ENCODE measurements around the gene RASD2. TPM values are rescaled to one million over a fixed set of nuclear protein-coding genes. Genes with fewer than 3 reads are reported as not detected.
A peak's percentile ranks its signal among the peaks of the same experiment; 100 is the strongest.

Gene RASD2
- total and polyA plus RNA-seq, 4 donors = 0.14 to 1.1 (median 0.44) TPM

DNA sequence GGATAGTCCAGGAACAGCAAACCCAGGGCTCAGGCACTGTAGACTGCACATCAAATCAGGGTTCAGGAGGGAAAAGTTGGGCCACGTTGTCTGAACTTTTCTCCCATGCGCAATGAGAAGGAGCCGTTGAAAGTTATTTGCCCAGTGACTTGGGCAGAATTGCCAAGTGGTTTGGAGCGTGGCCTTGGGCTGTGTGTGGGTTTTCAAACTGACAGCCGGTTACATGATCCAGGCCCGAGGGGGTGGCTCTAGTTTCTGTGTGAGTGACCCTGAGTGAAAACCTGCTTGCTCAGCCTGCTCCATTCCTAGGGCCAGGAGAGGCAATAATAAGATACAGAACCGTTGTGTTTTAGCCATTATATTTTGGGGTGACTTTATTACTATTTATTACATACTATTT lies 56.2 kb downstream of the RASD2 start:
- Histone ChIP-seq H3K9ac (ENCODE audit: insufficient read depth in 1 of 2, low read length in 2 of 2) (no peak overlapping the region), H3K4me1 (ENCODE audit: control insufficient read depth in 5 of 5, insufficient read depth in 5 of 5, low read length in 5 of 5) (peaks cover 0 to 10% (median 5%) of the 10 kb centered on the region in 5 donors), H3K36me3 (ENCODE audit: control insufficient read depth in 4 of 4, insufficient read depth in 4 of 4, low read length in 4 of 4) (no peaks in the 10 kb centered on the region), H3K4me3 (no peak overlapping the region), H3K27ac (ENCODE audit: low read depth in 1 of 2, low read length in 1 of 2) (peak overlapping the region in 1 of 2 donors; percentile 59), H3K27me3 (ENCODE audit: control insufficient read depth in 3 of 3, insufficient read depth in 3 of 3, low read length in 2 of 3) (no peaks in the 10 kb centered on the region), H3K9me3 (ENCODE audit: control insufficient read depth in 4 of 4, insufficient read depth in 3 of 4, low read length in 3 of 4) (no peaks in the 10 kb centered on the region)
- TF ChIP-seq CTCF (IDR thresholded peaks at IDR 0.05; ENCODE audit: control extremely low read depth, extremely low read depth) = no peak
- ATAC-seq (ENCODE audit: insufficient read depth, low FRiP score) (no peak), DNase-seq (no peak)
- 74 to 87% methylated on average over 7 of the region's 7 CpGs for WGBS, 2 donors

- Histone ChIP-seq H3K27ac (ENCODE audit: low read depth in 1 of 2, low read length in 1 of 2) (peak overlapping the region in 1 of 2 donors; percentile 55), H3K36me3 (ENCODE audit: control insufficient read depth in 4 of 4, insufficient read depth in 4 of 4, low read length in 4 of 4) (no peaks in the 10 kb centered on the region), H3K4me3 (no peak overlapping the region), H3K27me3 (ENCODE audit: control insufficient read depth in 3 of 3, insufficient read depth in 3 of 3, low read length in 2 of 3) (no peaks in the 10 kb centered on the region), H3K4me1 (ENCODE audit: control insufficient read depth in 5 of 5, insufficient read depth in 5 of 5, low read length in 5 of 5) (peaks cover 0 to 17% (median 5%) of the 10 kb centered on the region in 5 donors), H3K9me3 (ENCODE audit: control insufficient read depth in 4 of 4, insufficient read depth in 3 of 4, low read length in 3 of 4) (no peaks in the 10 kb centered on the region), H3K9ac (ENCODE audit: insufficient read depth in 1 of 2, low read length in 2 of 2) (no peak overlapping the region)
- TF ChIP-seq CTCF (IDR thresholded peaks at IDR 0.05; ENCODE audit: control extremely low read depth, extremely low read depth) = no peak
- ATAC-seq (ENCODE audit: insufficient read depth, low FRiP score) (no peak), DNase-seq (no peak)
- 77 to 81% methylated on average over 16 of the region's 16 CpGs for WGBS, 2 donors
Measured at GRCh38 chr22:35597692-35598395, 57.2 kb downstream of the RASD2 start.

DNA sequence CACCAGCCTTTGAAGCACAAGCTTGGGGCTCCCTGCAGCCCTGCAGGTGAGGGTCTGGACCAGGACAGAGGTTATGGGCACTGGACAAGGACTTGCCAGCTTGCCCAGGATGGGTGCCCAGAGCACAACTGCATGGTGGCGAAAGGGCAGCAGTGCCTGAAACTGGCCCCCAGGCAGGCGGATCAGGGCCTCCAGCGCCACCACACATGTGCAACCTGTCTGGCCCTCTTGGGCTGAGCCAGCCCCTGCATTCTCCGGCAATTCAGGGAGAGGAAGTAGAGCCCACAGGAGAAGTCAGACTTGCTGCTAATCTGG lies 57.7 kb downstream of the RASD2 start:
- DNase-seq (no peak), ATAC-seq (ENCODE audit: insufficient read depth, low FRiP score) (no peak)
- 61 to 89% methylated on average over 4 of the region's 4 CpGs for WGBS, 2 donors
- no peak for TF ChIP-seq CTCF (IDR thresholded peaks at IDR 0.05; ENCODE audit: control extremely low read depth, extremely low read depth)
- peak overlapping the region in 1 of 2 donors; percentile 55 for H3K27ac ChIP-seq (ENCODE audit: low read depth in 1 of 2, low read length in 1 of 2)
- no peak overlapping the region for H3K9ac ChIP-seq (ENCODE audit: insufficient read depth in 1 of 2, low read length in 2 of 2)
- no peaks in the 10 kb centered on the region for H3K9me3 ChIP-seq (ENCODE audit: control insufficient read depth in 4 of 4, insufficient read depth in 3 of 4, low read length in 3 of 4)
- no peak overlapping the region for H3K4me3 ChIP-seq
- peaks cover 0 to 12% (median 4%) of the 10 kb centered on the region in 5 donors for H3K4me1 ChIP-seq (ENCODE audit: control insufficient read depth in 5 of 5, insufficient read depth in 5 of 5, low read length in 5 of 5)
- no peaks in the 10 kb centered on the region for H3K27me3 ChIP-seq (ENCODE audit: control insufficient read depth in 3 of 3, insufficient read depth in 3 of 3, low read length in 2 of 3)
- no peaks in the 10 kb centered on the region for H3K36me3 ChIP-seq (ENCODE audit: control insufficient read depth in 4 of 4, insufficient read depth in 4 of 4, low read length in 4 of 4)

DNA sequence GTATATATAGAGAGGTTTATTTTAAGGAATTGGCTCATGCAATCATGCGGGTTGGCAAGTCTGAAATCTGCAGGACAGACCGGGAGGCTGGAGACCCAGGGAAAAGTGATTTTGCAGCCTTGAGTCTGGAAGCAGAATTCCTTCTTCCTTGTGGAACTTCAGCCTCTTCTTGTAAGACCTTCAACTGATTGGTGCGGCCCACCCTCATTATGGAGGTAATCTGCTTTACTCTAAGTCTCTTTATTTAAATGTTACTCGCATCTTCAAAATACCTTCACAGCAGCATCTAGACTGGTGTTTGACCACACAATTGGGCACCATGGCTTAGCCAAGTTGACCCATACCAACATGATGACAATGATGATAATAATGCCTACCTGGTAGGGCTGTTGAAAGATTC lies 58.7 kb downstream of the RASD2 start:
- ATAC-seq (ENCODE audit: insufficient read depth, low FRiP score) = no peak
- WGBS, 2 donors = 91 to 95% methylated on average over 4 of the region's 4 CpGs
- no peaks in the 10 kb centered on the region for H3K36me3 ChIP-seq (ENCODE audit: control insufficient read depth in 4 of 4, insufficient read depth in 4 of 4, low read length in 4 of 4)

More for the DNA sequence above, 58.7 kb downstream of the RASD2 start:
- Histone ChIP-seq H3K9me3 (ENCODE audit: control insufficient read depth in 4 of 4, insufficient read depth in 3 of 4, low read length in 3 of 4) (no peaks in the 10 kb centered on the region), H3K4me3 (no peak overlapping the region), H3K27me3 (ENCODE audit: control insufficient read depth in 3 of 3, insufficient read depth in 3 of 3, low read length in 2 of 3) (no peaks in the 10 kb centered on the region), H3K27ac (ENCODE audit: low read depth in 1 of 2, low read length in 1 of 2) (peak overlapping the region in 1 of 2 donors; percentile 60), H3K4me1 (ENCODE audit: control insufficient read depth in 5 of 5, insufficient read depth in 5 of 5, low read length in 5 of 5) (peaks cover 0 to 7% (median 0%) of the 10 kb centered on the region in 5 donors), H3K9ac (ENCODE audit: insufficient read depth in 1 of 2, low read length in 2 of 2) (no peak overlapping the region)
- no peak for DNase-seq
- TF ChIP-seq CTCF (IDR thresholded peaks at IDR 0.05; ENCODE audit: control extremely low read depth, extremely low read depth) = no peak
